Ovary (tissue), 3 donors: Measurements from ENCODE around the gene IFITM10.

Source experiments
- EP300 ChIP-seq: sonication (generic); formaldehyde crosslinking; IDR thresholded peaks from one replicate; pipeline ENCODE4 v1.6.1; 2017; ENCODE audit warnings: antibody characterized with exemption
- POLR2A ChIP-seq: fragments of 450-650 bp; IDR thresholded peaks from one replicate; pipeline ENCODE4 v1.6.1; 2017; ENCODE audit warnings: antibody characterized with exemption, mild to moderate bottlenecking, moderate library complexity
- TF ChIP-seq, protein P1 (sequence below), 3 donors: fragments of 450-650 bp in 2 of 3; fragments of 200-600 bp in 1 of 3; IDR thresholded peaks; one replicate each; pipeline versions ENCODE4 v1.5.1 to v1.8.0; 2016 to 2022; ENCODE audit warnings: antibody characterized with exemption in 3 of 3, mild to moderate bottlenecking in 1 of 3
- donor health status: DM: no; HTN: no; CAD: no.

DNA sequence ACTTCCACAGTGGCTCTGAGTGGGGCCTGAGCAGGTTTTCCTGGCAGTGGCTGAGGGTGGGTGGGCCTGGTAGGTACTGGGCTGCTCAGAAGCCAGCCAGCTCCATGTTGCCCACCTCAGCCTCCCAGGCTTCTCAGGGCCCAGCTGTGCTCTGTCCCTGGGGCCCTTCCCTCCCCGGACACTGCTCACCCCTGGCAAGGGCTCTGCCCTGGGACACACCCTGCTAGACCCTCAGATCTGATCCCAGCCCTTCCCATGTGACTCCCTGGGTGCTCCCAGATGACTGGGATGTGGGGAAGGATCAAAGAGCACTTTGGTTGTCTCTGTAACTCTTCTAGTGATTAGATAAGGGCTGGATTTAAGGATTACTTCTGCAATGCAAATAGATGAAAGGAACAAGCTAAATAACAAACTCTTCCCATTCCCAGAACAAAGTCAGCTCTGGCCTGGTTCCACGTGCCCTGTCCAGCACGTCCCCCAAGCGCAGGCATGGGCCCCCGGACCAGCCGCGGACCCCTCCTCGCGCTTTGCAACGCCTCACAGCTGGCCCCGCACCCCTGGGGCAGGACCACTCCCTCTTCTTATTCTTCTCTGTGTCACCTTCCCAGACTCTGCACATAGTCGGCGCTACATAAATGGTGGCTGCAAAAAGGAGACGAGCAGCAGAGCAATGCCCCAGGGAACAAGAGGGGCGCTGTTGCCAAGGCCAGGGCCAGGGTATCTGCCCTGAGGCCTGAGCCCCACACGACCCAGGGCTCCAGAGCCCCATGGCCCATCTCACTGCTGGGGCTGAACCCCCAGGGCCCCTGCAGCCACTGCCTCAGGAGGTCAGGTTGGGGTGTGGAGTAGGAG is 59.1 kb downstream of the IFITM10 start:
- no peak for TF ChIP-seq POLR2A
- TF ChIP-seq, protein P1, sequence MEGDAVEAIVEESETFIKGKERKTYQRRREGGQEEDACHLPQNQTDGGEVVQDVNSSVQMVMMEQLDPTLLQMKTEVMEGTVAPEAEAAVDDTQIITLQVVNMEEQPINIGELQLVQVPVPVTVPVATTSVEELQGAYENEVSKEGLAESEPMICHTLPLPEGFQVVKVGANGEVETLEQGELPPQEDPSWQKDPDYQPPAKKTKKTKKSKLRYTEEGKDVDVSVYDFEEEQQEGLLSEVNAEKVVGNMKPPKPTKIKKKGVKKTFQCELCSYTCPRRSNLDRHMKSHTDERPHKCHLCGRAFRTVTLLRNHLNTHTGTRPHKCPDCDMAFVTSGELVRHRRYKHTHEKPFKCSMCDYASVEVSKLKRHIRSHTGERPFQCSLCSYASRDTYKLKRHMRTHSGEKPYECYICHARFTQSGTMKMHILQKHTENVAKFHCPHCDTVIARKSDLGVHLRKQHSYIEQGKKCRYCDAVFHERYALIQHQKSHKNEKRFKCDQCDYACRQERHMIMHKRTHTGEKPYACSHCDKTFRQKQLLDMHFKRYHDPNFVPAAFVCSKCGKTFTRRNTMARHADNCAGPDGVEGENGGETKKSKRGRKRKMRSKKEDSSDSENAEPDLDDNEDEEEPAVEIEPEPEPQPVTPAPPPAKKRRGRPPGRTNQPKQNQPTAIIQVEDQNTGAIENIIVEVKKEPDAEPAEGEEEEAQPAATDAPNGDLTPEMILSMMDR (IDR thresholded peaks at IDR 0.05), result no peak
- TF ChIP-seq EP300, result no peak
